Parietal lobe (tissue), 2 donors: ENCODE results near the gene SPRY2. TPM values are rescaled to one million over a fixed set of nuclear protein-coding genes. Genes with fewer than 3 reads are reported as not detected.

Source experiments
- small RNA-seq: library from RNA; depleted of rRNA; stranded (forward); fragments of <200 nt; gene quantifications from one replicate; pipeline ENCODE3, GENCODE V24; 2014; ENCODE audit warnings: low replicate concordance
- total RNA-seq: library from RNA; depleted of rRNA; stranded (reverse); fragments of >200 nt; gene quantifications from one replicate; pipeline ENCODE4 v1.2.3, GENCODE V29; 2014

SPRY2 gene, protein sequence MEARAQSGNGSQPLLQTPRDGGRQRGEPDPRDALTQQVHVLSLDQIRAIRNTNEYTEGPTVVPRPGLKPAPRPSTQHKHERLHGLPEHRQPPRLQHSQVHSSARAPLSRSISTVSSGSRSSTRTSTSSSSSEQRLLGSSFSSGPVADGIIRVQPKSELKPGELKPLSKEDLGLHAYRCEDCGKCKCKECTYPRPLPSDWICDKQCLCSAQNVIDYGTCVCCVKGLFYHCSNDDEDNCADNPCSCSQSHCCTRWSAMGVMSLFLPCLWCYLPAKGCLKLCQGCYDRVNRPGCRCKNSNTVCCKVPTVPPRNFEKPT
- 40.1 TPM for total RNA-seq

GRCh38 chr13:80341101-80341755 lies at the start of gene SPRY2:
SPRY2 (minus strand) TSS chr13:80341126; CDS start chr13:80337705, 3,421 bp downstream.

Small RNA genes lying within 50 kb of the gene (small RNA-seq; reads per million reads assigned to genes)
- not detected for gene RNU6-61P
